GM18498 (cell line): ENCODE data around the gene NKX6-2.
"Not testable (repeated sequence)": the region's sequence is repeated elsewhere in the genome, so short reads cannot be mapped to it uniquely, and the experiment has no call there.

Experiments used
- ATAC-seq: cut with Tn5 transposase; IDR thresholded peaks from one replicate; pipeline ENCODE4 v1.9.1; 2021; ENCODE audit warnings: mild to moderate bottlenecking, moderate library complexity; ENCODE audit not compliant: unreplicated experiment

The NKX6-2 gene

DNA sequence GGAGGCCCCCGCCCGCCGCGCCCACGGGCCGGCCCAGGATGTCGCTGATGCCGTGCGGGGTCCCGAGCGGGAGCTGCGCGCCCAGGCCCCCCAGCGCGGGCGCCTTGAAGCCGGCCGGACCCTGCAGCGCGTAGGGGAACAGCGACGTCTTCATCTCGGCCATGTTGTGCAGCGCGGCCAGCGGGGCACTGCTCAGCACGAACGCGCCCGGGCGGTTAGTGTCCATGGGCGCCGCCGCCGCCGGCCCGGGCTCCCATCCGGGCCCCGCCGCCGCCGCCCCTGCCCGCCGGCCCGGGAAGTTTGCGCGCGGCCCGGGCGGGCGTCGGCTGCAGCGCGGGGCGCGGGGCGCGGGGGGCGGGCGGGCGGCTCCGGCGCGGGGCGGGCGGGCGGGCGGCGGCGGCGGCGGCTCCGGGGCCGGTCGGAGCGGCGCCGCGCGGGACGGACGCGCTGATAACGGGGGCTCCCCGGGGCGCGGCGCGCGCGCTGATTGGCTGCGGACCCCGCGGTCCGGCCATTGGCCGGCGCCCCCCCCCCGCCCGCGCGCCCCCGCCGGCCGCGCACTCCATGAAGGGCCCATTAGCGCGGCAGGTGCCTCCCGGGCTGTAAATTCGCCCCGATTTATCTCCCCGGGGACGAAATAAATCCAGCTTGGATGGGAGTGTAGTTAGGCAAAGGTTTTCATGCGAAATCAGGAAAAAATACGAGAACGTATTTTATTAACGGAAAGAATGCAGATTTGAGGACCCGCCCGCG, at the start of gene NKX6-2:
TSS of gene NKX6-2 (minus strand) at position 425 of the 753 bp plus-strand sequence. CDS start at position 226, 199 bp downstream.
- no peak for ATAC-seq

DNA sequence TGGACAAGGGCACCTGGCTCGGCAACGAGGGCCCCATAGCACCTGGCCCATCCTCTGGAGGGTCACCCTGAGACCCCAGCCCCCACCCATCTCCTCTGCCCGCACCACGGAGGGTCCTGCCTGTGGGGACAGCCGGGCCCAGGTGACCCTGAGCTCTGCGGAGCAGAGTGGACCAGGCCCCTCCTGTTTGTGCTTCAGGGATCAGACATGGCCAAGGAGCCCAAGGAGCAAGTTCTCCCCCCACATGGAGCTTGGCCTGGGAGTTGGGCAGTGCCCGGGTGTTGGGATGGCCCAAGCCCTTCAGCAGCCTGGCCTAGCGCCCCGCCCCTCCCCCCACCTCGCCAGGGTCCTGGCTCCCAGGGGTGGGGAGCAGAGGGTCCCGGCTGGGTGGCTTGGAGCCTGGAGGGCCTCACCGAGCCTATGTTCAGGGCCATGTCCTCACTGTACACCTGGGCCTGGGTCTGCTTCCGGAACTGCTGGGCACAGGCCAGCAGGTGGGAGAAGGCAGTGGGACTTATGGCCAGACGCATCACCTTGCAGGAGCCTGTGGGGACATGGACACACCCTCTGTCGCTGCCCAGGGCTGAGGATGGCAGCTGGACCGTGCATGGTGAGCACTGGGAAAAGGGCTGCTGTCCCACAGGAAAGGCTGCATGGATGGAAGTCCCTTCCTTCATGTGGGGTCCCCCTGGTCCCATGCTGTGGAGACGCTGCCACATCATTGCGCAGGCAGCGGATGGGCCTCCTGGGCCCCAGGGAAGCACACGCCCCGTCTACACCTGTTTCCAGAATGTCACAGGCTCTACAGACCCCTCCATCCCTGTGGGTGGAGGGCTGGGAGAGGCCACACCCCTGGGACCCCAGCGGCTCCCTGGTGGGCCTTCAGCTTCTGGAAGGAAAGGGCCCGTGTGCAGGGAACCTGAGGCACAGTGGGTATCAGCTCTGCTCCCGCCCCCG, 49.2 kb upstream of the NKX6-2 start:
- no peak for ATAC-seq

DNA sequence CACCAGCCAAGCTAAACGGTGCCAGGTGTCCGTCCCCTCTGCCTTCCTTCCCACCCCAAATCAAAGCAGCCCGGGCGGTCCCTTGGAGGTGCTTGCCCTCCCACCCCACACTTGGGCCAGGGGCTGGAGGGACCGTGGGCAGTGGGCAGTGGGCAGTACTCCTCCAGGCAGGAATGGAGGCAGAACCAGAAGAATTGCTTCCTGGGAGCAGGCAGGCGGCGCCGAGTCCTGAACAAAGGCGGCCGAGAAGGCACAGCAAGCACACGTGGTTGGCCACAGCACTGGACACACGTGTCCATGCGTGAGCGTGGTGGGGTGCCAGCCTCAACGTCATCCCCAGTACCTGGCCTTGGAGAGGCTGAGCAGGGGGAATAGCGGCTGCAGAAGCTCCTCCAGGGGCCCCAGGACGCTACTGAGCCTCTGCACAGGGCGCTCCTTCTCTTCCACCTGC, 48.4 kb upstream of the NKX6-2 start:
- ATAC-seq: no peak

DNA sequence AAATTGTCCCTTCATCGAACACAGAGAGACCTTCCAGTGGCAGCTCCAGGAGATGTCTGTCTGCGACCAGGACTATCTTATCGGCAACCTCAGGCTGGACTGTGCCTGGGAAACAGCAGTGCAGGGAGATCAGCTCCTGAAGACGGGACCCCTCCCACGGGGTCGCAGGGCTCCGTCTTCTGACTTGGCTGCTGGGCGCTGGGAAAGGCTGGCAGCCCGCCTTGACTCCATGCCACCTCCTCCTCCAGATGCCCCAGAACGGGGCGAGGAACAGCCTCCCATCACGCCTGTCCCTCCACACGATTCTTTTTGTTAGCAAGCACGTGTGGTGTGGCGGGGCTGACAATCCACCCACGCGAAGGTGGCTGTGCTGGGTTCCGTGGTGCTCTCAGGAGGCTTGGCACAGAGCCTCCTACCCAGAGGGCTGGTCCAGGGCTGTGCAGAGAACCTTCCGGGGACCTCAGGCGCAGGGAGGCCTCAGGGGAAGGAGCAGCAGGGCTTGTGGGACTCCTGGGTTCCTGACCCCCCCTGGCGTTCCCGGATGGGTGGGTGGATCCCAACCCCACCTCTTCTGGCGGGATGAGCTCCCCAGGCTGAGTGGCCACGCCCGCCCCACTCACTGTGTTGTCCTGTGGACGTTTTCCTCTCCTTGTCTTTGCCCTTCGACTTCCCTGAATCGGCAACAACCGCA, 47.6 kb upstream of the NKX6-2 start:
- ATAC-seq: no peak

GRCh38 chr10:132832186-132832969, 46.4 kb upstream of the NKX6-2 start:
- no peak for ATAC-seq

DNA sequence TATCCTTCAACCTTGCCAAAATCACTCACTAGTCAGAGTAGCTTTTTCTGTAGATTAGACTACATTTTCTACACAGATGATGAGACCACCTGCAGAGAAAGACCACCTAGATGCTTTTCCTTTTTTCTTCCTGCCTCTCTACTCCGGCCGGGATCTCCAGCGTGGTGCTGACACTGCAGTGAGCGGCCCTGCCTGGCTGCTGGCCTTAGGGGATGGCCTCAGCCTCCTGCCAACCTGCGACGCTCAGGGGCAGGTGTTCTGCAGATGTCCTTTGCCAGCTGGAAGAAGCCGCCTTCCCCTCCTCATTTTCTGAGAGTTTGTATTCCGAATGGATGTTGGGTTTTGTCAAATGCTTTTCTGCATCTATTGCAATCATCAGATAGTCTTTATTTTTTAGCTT, 43.5 kb upstream of the NKX6-2 start:
- ATAC-seq: no peak

DNA sequence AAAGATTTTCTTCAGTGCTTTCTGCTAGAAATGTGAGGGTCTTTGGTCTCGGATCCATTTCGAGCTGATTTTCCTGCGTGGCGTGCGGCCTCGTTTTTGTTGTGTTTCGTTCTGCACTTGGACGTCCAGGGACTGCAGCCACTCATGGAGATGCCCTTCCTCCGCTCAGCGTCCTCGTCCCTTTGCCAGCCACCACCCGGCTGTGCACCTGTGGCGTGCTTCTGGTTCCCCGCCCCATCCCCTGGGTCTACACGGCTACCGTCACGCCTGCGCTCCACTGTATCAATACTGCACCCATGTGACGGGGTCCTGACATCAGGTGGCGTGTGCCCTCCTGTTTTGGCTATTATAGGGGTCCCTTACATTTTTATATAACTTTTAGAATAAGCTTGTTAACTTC, 42.7 kb upstream of the NKX6-2 start:
- ATAC-seq: no peak

GRCh38 chr10:132827861-132828539, 42.1 kb upstream of the NKX6-2 start:
- ATAC-seq: no peak

- ATAC-seq: no peak
These were observed 41.5 kb upstream of the NKX6-2 start for GRCh38 chr10:132827423-132827789.

DNA sequence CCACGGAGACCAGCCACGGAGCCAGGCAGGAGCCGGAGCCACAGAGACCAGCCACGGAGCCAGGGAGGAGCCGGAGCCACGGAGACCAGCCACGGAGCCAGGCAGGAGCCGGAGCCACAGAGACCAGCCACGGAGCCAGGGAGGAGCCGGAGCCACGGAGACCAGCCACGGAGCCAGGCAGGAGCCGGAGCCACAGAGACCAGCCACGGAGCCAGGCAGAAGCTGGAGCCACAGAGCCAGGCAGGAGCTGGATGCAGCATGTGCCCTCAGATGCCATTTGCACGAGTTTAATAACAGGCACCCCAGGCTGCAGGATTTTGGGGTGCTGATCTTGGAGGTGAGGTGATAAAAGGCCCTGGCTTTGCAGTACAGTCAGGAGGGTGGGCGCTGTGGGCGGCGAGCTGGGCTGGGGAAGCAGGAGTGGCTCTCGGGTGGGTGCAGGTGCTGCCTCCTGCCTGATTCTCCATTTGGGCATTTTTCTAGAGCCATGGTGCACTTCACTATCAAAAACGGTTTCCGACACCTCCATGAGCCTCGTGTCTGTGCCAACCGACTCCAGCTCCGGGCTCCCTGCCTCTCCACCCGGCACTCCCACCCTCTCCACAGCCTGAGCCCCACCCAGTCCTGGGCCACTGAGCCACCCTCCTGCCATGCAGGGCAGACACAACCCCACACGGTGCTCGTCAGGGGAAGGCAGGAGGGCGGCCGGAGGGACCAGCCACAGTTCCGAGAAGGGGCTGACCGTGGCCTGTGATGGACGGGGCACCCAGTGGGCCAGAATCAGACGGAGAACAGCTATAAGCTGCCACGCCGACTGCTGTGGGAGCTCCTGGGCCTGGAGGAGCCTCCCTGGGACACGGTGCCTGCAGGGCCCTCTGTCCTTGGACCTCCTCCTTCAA, 40.8 kb upstream of the NKX6-2 start:
- no peak for ATAC-seq

GRCh38 chr10:132825783-132826523, 40.0 kb upstream of the NKX6-2 start:
- ATAC-seq: not testable (repeated sequence)

- ATAC-seq: no peak
These were observed 34.1 kb upstream of the NKX6-2 start for GRCh38 chr10:132820056-132820455.

DNA sequence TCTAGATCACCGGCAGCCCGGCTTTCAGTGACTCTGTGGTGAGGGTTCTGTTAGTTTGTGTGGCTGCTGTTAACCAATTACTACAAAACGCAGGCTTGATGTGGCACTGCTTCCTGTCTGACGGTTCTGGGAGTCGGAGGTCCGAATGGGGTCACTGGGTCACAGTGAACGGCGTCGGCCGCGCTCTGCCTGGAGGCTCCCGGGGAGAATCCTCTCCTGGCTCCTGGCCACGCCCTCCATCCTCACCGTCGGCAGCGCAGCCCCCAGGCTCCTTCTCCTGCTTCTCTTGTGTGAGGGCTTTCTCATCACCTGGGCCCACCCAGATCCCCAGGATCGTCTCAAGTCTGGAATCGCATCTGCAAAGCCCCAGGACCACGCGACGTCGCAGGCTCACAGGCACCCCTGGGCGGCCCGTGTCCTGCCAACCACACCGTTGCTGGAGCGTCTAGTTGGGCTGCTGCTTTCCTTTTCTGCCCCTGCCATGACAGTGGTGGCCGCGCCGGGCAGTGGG, 31.8 kb upstream of the NKX6-2 start:
- no peak for ATAC-seq

GRCh38 chr10:132816718-132817117, 30.8 kb upstream of the NKX6-2 start:
- ATAC-seq: no peak

DNA sequence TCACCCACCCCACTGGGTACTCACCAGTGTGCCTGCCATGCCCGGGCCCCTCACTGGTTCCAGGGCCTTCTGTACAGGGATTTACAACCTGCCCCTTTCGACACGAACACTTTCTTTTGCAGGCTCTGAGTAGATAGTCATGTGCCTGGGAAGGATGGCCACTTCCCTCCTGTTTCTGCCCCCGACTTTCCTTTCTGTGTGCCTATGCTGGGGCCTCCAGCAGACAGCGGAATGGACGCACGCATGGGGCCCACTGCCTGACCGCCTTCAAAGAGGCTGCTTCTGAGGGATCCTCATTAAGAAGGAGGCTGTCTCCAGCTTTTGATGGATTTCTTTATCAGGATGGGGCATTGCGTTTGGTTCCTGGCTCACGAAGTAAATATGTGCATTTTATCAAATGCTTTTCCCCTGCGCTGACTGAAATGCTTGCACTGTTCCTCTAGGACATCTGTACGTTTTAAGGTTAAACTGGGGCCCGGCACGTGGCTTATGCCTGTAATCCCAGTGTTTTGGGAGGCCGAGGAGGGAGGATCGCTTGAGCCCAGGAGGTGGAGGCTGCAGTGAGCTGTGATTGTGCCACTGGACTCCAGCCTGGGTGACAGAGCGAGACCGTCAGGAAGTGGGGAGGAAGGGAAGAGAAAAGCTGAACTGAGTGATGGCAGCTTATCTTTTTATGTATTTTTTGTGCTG, 29.4 kb upstream of the NKX6-2 start:
- no peak for ATAC-seq

DNA sequence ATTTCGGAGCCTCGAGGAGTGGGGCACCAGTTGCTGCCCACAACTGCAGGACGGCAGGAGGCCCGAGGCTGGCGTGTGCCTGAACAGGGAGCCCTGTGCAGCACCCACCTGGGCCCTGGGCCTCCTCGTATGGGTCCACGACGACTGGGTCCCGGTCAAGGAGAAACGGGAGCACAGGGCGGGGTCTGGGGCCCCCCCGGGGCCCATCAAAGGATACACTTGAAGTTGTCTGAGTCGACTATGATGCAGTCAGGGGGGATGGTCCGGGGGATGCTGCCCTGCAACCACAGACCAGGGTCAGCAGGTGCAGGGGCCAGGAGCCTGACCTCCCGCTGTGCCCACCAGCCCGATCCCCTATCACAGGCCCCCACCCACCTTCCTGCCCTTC, 28.5 kb upstream of the NKX6-2 start:
- no peak for ATAC-seq
